ENCODE data around the gene EPN2.

GRCh38 chr17:19238167-19238505 is 970 bp downstream of the EPN2 start:
- TF ChIP-seq CTCF (IDR thresholded peaks at IDR 0.05) = no peak
- TF ChIP-seq POLR2A (IDR thresholded peaks at IDR 0.05) = no peak

Data from testis (tissue), 2 donors.